ENCODE measurements around the gene TRIP12. TPM values are rescaled to one million over a fixed set of nuclear protein-coding genes. Genes with fewer than 3 reads are reported as not detected.

The TRIP12 gene
- total and polyA plus RNA-seq, 10 donors = 15.3 to 263 (median 189) TPM

DNA sequence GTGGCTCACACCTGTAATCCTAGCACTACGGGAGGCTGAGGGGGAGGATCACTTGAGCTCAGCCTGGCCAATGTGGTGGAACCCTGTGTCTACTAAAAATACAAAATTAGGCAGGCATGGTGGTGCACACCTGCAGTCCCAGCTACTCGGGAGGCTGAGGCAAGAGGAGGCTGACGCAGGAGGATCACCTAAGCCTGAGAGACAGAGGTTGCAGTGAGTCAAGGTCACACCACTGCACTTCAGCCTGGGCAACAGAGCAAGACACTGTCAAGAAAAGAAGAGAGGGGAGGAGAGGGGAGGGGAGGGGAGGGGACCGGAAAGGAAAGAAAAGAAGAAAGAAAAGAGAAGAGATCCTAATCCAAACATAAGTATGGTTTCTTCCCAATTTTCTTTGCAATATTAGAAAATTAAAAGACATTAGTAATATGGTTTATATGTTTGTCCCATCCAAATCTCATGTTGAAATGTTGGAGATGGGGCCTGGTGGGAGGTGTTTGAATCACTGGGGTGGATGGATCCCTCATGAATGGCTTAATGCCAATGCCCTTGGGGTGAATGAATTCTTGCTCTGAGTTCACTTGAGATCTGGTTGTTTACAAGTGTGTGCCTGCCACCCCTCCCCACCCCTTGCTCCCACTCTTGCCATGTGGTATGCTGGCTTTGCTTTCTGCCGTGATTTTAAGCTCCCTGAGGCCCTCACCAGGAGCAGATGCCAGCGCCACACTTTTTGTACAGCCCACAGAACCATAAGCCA is 50.7 kb downstream of the TRIP12 start:
- DNase-seq = no peak
- TF ChIP-seq, protein P1, sequence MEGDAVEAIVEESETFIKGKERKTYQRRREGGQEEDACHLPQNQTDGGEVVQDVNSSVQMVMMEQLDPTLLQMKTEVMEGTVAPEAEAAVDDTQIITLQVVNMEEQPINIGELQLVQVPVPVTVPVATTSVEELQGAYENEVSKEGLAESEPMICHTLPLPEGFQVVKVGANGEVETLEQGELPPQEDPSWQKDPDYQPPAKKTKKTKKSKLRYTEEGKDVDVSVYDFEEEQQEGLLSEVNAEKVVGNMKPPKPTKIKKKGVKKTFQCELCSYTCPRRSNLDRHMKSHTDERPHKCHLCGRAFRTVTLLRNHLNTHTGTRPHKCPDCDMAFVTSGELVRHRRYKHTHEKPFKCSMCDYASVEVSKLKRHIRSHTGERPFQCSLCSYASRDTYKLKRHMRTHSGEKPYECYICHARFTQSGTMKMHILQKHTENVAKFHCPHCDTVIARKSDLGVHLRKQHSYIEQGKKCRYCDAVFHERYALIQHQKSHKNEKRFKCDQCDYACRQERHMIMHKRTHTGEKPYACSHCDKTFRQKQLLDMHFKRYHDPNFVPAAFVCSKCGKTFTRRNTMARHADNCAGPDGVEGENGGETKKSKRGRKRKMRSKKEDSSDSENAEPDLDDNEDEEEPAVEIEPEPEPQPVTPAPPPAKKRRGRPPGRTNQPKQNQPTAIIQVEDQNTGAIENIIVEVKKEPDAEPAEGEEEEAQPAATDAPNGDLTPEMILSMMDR (IDR thresholded peaks at IDR 0.05 in 8 of 11, conservative IDR thresholded peaks at IDR 0.05 in 3 of 11) = no peak
- TF ChIP-seq POLR2A (IDR thresholded peaks at IDR 0.05) = no peak
- no peak for TF ChIP-seq POLR2AphosphoS5 (IDR thresholded peaks at IDR 0.05)
- intact Hi-C loops (cut with DNase I; ENCODE audit: low total_unique reads) = no loop called here

DNA sequence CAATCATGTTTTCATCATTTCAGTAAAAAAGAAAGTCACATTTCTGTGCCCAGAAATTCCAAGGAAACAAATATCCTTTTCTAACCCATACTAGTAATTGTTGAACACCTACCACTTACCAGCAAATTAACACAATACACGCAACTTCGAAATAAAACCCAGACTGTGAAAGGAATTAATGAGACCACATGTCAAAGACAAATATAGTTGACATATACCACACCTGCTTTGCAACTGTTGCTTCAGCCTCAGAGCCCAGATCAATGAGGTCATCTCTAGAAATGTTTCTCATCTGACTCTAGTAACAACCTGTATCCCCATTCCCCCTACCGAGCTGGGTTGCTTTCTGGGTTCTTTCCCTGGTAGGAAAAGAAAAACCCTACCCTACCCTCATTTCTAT is 52.6 kb downstream of the TRIP12 start:
- Histone ChIP-seq H3K36me3 (peaks cover 0 to 45% (median 0%) of the 10 kb centered on the region in 6 donors), H3K9me3 (no peaks in the 10 kb centered on the region), H3K27ac (no peak overlapping the region), H3K4me3 (no peak overlapping the region), H3K27me3 (replicated peaks in 1 of 7) (no peaks in the 10 kb centered on the region), H3K4me1 (peaks cover 13 to 88% (median 37%) of the 10 kb centered on the region in 6 donors)
- no peak for TF ChIP-seq POLR2A (IDR thresholded peaks at IDR 0.05)
- TF ChIP-seq, protein P1 (IDR thresholded peaks at IDR 0.05 in 8 of 11, conservative IDR thresholded peaks at IDR 0.05 in 3 of 11) = no peak
- TF ChIP-seq POLR2AphosphoS5 (IDR thresholded peaks at IDR 0.05) = no peak
- WGBS, 5 donors = 75 to 95% (median 94%) methylated on average over 3 of the region's 3 CpGs
- intact Hi-C loops (cut with DNase I; ENCODE audit: low total_unique reads) = no loop called here
- DNase-seq = no peak

More for the DNA sequence above, 50.7 kb downstream of the TRIP12 start:
- peaks cover 13 to 88% (median 32%) of the 10 kb centered on the region in 6 donors for H3K4me1 ChIP-seq
- no peaks in the 10 kb centered on the region for H3K27me3 ChIP-seq (replicated peaks in 1 of 7)
- WGBS, 5 donors = 93 to 96% (median 94%) methylated on average over 6 of the region's 6 CpGs
- no peak overlapping the region for H3K27ac ChIP-seq
- H3K36me3 ChIP-seq = peaks cover 0 to 54% (median 0%) of the 10 kb centered on the region in 6 donors
- H3K9me3 ChIP-seq = no peaks in the 10 kb centered on the region
- H3K4me3 ChIP-seq = no peak overlapping the region

DNA sequence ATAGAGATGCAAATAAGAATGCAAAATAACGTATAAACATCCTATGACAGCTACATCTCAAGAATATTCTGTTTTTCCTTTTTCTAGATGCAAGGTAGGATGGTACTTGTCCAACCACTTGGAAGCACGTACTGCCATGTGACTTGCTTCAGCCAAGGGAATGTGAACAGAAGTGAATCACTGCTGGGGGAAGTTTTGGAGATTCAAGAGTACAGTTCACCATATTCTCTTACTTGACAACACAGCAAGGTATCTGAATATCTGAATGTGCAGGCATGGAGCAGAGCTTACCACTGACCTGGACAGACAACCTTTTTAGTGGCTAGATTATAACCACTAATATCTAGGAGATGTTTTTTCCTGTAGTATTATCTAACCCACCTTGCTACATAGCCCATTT is 53.0 kb downstream of the TRIP12 start:
- intact Hi-C loops (cut with DNase I; ENCODE audit: low total_unique reads) = no loop called here
- H3K4me1 ChIP-seq = peaks cover 13 to 88% (median 36%) of the 10 kb centered on the region in 6 donors
- no peaks in the 10 kb centered on the region for H3K27me3 ChIP-seq (replicated peaks in 1 of 7)
- peaks cover 0 to 45% (median 0%) of the 10 kb centered on the region in 6 donors for H3K36me3 ChIP-seq
- H3K9me3 ChIP-seq = no peaks in the 10 kb centered on the region
- WGBS, 5 donors = 83 to 98% (median 92%) methylated on average over 2 of the region's 2 CpGs
- TF ChIP-seq POLR2A (IDR thresholded peaks at IDR 0.05) (no peak), POLR2AphosphoS5 (IDR thresholded peaks at IDR 0.05) (no peak)
- TF ChIP-seq, protein P1 (IDR thresholded peaks at IDR 0.05 in 8 of 11, conservative IDR thresholded peaks at IDR 0.05 in 3 of 11) = no peak
- H3K27ac ChIP-seq = no peak overlapping the region
- DNase-seq = no peak
- no peak overlapping the region for H3K4me3 ChIP-seq

DNA sequence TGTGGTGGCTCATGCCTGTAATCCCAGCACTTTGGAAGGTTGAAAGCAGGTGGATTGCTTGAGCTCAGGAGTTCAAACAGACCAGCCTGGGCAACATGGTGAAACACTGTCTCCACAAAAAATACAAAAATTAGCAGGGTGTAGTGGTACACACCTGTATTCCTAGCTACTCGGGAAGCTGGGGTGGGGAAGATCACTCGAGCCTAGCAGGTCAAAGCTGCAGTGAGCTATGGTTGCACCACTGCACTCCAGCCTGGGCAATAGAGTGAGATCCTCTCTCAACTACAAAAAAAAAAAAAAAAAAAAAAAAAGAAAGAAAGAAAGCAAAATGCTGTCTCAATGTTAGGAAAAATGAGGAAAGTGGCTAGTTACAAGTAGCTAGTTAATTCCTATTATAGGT is 56.8 kb downstream of the TRIP12 start:
- Histone ChIP-seq H3K4me1 (peaks cover 0 to 76% (median 25%) of the 10 kb centered on the region in 6 donors), H3K27me3 (replicated peaks in 1 of 7) (no peaks in the 10 kb centered on the region), H3K36me3 (peaks cover 0 to 34% (median 3%) of the 10 kb centered on the region in 6 donors), H3K9me3 (no peaks in the 10 kb centered on the region), H3K4me3 (no peak overlapping the region), H3K27ac (peak overlapping the region in 1 of 8 donors; percentile 30)
- TF ChIP-seq, protein P1 (IDR thresholded peaks at IDR 0.05 in 8 of 11, conservative IDR thresholded peaks at IDR 0.05 in 3 of 11) = no peak
- TF ChIP-seq POLR2A (IDR thresholded peaks at IDR 0.05) = no peak
- TF ChIP-seq POLR2AphosphoS5 (IDR thresholded peaks at IDR 0.05) = no peak
- no peak for DNase-seq
- WGBS, 5 donors = 73 to 96% (median 92%) methylated on average over 2 of the region's 2 CpGs
- intact Hi-C loops (cut with DNase I; ENCODE audit: low total_unique reads) = no loop called here
